GM18511 (cell line): ENCODE data around the gene CNOT4.
"Not testable (repeated sequence)": the region's sequence is repeated elsewhere in the genome, so short reads cannot be mapped to it uniquely, and the experiment has no call there.

ENCODE experiments used
- ATAC-seq: cut with Tn5 transposase; IDR thresholded peaks from one replicate; pipeline ENCODE4 v1.9.1; 2021; ENCODE audit warnings: mild to moderate bottlenecking, moderate library complexity; ENCODE audit not compliant: unreplicated experiment

Gene CNOT4

DNA sequence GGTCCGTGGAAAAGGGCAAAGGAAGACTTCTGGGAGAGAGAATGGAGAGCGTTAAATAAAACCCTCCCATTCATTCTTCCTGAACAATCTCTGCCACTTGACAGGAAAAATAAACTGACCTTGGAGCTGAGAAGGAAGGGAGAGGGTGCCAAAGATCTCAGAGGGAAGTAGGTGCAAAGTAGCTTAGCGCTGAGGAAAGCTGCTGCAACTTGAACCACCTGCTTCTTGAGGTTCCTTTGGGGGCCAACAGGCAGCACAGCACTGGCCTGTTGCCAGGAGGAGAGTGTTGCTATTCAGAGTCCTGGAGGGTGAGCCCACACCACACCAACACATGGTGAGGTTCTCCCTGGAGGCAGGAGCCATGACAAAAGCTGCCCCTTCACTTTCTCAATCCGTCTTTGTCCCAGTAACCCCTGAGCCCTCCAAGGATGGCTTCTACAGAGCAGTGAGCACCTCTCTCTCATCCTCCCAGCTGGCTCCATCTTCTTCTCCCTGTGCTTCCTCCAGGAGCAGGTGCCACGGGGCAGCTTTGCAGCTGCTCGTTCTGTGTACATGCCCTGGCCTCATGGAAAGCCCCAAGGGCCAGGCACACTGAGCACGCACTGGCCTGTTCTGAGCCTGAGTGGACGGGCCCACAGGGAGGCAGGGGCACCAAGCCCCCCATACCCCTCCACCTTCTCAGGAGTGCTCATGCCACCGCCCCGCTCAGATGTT lies 174.9 kb downstream of the CNOT4 start:
- no peak for ATAC-seq

GRCh38 chr7:135333946-135334345 lies 176.0 kb downstream of the CNOT4 start:
- ATAC-seq: no peak

DNA sequence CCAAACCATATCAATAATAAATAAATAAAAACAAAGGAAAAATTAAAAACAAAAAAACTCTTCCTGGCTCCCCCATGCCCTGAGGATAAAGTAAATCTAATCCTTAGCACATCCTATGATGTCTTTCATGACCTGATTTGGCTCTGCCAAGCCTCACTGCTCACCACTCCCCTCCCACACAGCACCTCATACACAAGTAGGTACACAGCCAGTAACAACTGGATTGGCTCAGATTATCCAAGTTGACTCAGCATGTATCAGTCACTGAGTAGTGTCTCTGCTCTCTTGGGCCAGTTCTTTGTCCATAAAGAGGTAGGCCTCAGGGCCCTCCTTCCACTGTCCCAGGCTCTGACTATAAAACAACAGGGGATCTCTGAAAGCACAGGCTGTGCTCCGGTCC lies 176.7 kb downstream of the CNOT4 start:
- ATAC-seq: no peak

GRCh38 chr7:135330088-135330487 lies 179.8 kb downstream of the CNOT4 start:
- no peak for ATAC-seq

DNA sequence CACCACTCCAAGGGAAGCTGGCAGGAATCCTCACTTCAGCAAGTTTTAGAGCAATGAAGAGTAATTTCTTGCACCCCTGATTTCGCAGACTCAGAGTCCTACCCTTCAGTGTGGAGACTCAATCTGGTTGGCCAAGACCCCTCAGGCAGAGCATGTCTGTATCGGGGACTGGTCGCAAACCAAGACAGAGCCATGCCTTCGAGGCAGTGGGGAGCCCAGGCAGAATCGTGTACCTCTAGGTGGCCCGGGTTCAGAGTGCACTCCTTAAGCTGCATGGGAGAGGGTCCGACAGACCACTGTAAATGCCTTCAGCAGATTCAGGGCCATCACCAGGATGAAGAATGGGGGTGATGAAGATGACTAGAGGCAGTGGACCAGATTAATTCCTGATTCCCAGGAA lies 181.4 kb downstream of the CNOT4 start:
- no peak for ATAC-seq

DNA sequence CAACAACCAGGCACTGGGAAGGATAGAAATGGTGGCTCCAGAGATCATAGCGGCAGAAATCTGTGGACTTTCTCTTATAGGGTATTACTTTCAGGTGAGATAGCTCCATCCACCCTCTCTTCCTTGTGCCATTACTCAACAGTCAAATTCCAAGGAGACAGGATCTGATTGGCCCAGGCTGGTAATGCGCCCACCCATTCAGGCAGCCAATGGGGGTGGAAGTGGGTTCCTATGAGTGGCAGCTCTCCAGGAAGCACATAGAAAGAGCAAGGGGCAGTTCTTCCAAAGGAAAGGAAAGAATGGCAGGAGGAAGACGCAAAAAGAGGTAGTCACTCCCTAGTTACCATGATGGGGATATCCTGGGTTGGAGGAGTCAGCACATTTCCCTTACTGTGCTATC lies 181.8 kb downstream of the CNOT4 start:
- no peak for ATAC-seq

DNA sequence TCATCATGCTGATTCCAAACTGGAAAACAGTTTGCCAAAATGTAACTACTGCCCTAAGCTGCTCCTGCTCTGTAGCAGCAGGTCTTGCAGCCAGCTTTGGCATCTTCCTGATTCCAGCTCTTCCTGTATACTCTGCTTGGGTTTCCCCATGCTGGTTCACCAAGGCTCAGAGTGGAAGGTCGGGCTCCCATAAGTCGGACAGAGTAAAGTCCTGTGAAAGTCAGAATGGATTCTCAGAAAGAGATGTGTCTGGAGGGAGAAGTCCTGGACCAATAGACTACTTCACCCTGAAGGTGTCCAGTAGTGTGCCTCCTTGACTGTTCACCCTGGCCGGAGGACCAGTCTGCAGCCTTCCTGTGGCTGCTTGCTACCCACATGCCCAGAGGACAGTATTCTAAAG lies 182.4 kb downstream of the CNOT4 start:
- no peak for ATAC-seq

- no peak for ATAC-seq
These were observed 183.1 kb downstream of the CNOT4 start for GRCh38 chr7:135326636-135327280.

DNA sequence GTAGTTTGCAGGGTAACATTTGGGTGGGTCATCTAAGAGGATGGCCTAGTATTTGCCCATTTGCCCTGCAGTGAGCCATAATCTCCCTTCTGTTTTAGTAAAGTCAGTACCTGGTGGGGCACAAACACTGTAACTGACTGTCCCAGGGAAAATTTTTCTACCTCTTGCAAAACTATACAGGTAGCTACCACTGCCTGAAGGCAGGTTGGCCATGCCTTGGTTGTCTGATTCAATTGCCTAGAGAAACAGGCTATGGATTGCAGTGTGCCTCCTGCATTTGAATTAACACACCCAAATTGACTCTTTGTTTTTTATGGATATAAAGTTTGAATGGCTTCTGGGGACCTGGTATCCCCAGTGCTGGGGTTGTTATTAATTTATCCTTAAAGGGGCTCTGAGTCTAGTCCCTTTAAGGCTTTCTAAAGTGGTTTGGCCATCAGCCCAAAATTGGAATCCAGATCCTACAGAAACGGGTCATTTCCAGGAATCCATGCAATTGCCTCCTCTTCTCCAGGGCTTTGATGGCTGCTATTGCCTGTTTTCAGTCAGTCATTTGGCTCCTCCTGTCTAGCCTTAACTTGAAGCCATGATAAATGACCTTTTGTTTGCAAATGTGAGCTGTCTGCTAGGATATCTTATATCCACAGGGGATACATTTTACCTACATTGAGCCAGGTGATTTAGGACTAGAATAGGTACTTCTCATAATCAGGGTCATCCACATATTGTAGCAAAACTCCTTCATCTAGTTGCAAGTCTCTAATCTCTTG lies 187.1 kb downstream of the CNOT4 start:
- ATAC-seq: no peak

DNA sequence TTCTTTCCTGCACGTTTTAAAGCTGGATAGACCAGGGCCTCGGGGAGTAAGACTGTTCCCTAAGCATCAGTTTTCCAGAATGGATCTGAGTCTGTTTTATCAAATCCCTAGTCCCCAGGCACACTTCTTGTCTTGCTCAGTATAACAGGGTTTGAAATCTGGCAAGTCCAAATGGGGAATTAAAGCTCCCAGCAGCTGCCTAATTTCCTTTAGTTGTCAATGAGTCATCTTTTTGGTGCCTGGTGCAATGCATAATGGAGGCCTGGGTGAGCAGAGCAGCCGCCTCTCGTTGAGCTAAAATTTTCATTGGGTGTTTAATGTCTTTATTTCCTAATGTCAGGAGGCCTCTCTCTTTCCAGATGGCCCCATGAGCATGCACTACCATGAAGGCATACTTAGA lies 188.3 kb downstream of the CNOT4 start:
- ATAC-seq: no peak

- not testable (repeated sequence) for ATAC-seq
These were observed 188.9 kb downstream of the CNOT4 start for GRCh38 chr7:135320953-135321352.

DNA sequence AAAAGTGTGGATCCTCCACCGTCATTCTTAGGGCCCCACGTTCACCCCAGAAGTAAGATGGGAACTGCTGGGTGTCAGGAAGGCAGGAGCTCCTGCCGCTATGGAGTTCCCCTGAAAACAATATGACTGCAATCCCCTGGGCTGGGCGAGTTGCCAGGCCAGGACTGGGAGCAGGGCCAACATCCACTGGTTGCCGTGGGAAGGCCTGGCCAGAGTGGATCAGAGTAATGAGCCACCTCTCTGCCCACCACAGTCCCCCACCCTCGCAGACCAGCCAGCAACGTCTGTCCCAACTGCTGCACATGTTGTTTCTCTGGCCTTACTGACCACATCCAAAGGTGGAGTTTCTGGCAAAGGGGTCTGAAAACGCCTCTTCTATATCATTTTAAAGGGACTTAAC lies 189.6 kb downstream of the CNOT4 start:
- ATAC-seq: no peak

DNA sequence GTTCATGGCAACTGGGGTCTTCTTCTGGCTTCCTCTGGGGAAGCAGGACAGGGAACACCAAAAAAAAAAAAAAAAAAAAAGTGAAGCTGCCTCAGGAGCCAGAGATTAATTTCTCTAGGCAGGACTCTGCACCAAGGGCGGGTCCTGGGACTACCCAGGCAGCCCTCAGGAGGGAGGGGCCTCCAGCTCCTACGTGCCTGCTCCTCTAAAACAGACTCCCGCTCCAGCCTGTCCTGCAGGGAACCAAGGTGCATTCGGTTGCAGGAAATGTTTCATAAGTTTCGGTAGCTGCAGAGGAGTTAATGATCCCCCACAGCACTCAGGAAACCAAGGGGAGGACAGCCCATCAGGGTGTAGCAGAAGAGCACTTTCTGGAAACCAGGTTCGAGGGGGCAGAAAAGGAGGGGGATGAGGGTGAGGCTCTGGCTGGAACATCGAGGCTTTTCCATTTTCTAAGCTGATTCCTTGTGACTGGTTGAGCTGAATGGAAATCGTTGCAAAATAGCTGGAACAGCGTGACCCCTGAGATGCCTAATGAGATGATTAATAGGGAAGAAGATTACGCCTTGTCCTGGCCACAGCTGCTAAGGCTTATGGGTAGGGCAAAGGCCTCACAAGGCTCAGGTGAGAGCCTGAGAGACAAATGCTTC lies 192.1 kb downstream of the CNOT4 start:
- ATAC-seq: no peak

GRCh38 chr7:135316648-135317313 lies 193.1 kb downstream of the CNOT4 start:
- ATAC-seq: no peak

- ATAC-seq: no peak
These were observed 195.9 kb downstream of the CNOT4 start for GRCh38 chr7:135313971-135314370.
